Measurements from ENCODE around the gene UQCRFS1. TPM values are rescaled to one million over a fixed set of nuclear protein-coding genes. Genes with fewer than 3 reads are reported as not detected.

Gene UQCRFS1
- total and polyA plus RNA-seq, 5 donors: 107 to 143 (median 124) TPM

- intact Hi-C loops (cut with DNase I): no loop called here
- DNase-seq: no peak
- Histone ChIP-seq H3K4me3 (ENCODE audit: low read length) (no peak overlapping the region), H3K9me3 (ENCODE audit: control insufficient read depth, low read length) (peaks cover 2% of the 10 kb centered on the region), H3K4me1 (ENCODE audit: control insufficient read depth, insufficient read depth, low read length) (no peaks in the 10 kb centered on the region), H3K27me3 (ENCODE audit: control insufficient read depth, insufficient read depth) (no peaks in the 10 kb centered on the region), H3K27ac (ENCODE audit: low read length) (no peak overlapping the region)
- 83% methylated on average over 2 of the region's 2 CpGs for WGBS
- no peak for ATAC-seq
Observed at GRCh38 chr19:29155683-29156082, 57.3 kb downstream of the UQCRFS1 start.
